GM12891 (cell line): ENCODE results near the gene CRKL.
"Not testable (repeated sequence)": the region's sequence is repeated elsewhere in the genome, so short reads cannot be mapped to it uniquely, and the experiment has no call there.

Experiments
- DNase-seq: peaks from one replicate; pipeline ENCODE4 v3.0.0; 2011; ENCODE audit warnings: low spot score; ENCODE audit not compliant: insufficient read length
- FAIRE-seq: peaks from 2 replicates; lab custom pipeline; 2011; peaks lifted over from hg19 to GRCh38; lab: Jason Lieb, UNC
- PAX5 ChIP-seq: IDR thresholded peaks from 2 replicates; pipeline ENCODE4 v1.6.1; 2011; ENCODE audit warnings: low read length, moderate library complexity, mild to moderate bottlenecking; ENCODE audit not compliant: insufficient read depth, severe bottlenecking
- POLR2A ChIP-seq: IDR thresholded peaks from 2 replicates; pipeline ENCODE4 v1.6.1; 2011; ENCODE audit warnings: low read depth, low read length, control low read depth
- POLR2AphosphoS5 ChIP-seq: IDR thresholded peaks from 2 replicates; pipeline ENCODE4 v1.6.1; 2011; ENCODE audit warnings: low read depth, low read length, control low read depth
- POU2F2 ChIP-seq: IDR thresholded peaks from 2 replicates; pipeline ENCODE4 v1.6.1; 2011; ENCODE audit warnings: low read depth, mild to moderate bottlenecking, control low read depth, low read length, moderate library complexity
- SPI1 ChIP-seq: IDR thresholded peaks from 2 replicates; pipeline ENCODE4 v1.6.1; 2011; ENCODE audit warnings: low read depth, low read length, control low read depth
- TAF1 ChIP-seq: IDR thresholded peaks from 2 replicates; pipeline ENCODE4 v1.6.1; 2011; ENCODE audit warnings: low read depth, low read length, control low read depth

The CRKL gene

GRCh38 chr22:20931126-20931654 is 14.0 kb downstream of the CRKL start:
- no peak for DNase-seq
- FAIRE-seq = no peak
- TF ChIP-seq POLR2A = no peak
- no peak for TF ChIP-seq POLR2AphosphoS5
- no peak for TF ChIP-seq SPI1
- no peak for TF ChIP-seq PAX5
- no peak for TF ChIP-seq TAF1
- no peak for TF ChIP-seq POU2F2

DNA sequence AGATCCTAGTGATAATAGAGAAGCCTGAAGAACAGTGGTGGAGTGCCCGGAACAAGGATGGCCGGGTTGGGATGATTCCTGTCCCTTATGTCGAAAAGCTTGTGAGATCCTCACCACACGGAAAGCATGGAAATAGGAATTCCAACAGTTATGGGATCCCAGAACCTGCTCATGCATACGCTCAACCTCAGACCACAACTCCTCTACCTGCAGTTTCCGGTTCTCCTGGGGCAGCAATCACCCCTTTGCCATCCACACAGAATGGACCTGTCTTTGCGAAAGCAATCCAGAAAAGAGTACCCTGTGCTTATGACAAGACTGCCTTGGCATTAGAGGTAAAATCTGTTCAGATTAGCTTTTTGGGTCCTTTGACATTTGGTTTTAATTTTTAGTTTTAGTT is 16.7 kb downstream of the CRKL start:
- no peak for DNase-seq
- TF ChIP-seq TAF1 (no peak), POLR2A (no peak), SPI1 (no peak), PAX5 (no peak), POU2F2 (no peak), POLR2AphosphoS5 (no peak)
- FAIRE-seq = no peak

DNA sequence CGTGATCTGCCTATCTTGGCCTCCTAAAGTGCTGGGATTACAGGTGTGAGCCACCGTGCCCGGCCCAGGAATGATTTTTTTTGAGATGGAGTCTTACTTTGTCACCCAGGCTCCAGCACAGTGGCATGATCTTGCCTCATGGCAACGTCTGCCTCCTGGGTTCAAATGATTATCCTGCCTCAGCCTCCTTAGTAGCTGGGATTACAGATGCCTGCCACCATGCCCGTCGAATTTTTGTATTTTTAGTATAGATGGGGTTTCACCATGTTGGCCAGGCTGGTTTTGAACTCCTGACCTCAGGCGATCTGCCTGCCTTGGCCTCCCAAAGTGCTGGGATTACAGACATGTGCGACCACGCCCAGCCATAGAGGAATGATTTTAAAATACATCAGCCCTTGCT is 17.8 kb downstream of the CRKL start:
- DNase-seq, FAIRE-seq: not testable (repeated sequence)

DNA sequence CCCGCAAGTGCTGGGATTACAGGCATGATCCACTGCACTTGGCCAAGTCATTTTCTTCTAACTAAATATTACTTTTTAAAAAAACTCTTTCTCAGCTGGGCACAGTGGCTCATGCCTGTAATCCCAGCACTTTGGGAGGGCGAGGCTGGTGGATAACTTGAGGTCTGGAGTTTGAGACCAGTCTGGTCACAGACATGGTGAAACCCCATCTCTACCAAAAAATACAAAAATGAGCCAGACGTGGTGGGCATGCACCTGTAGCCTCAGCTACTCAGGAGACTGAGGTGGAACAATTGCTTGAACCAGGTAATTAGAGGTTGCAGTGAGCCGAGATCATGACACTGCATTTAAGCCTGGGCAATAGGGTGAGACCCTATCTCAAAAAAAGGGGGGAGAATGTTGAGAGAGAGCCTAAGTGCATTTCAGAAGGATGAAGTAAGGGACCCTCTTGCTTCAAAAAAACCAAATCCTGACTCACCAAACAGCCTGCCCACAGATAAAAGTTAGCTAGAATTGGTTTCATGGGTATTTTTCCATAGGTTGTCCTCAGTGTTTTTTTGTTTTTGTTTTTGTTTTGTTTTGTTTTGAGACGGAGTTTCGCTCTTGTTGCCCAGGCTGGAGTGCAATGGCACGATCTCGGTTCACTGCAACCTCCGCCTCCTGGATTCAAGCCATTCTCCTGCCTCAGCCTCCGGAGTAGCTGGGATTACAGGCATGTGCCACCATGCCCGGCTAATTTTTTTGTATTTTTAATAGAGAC is 18.8 kb downstream of the CRKL start:
- not testable (repeated sequence) for FAIRE-seq, DNase-seq

- DNase-seq (no peak), FAIRE-seq (peak; percentile 26)
- no peak for TF ChIP-seq SPI1
Observed at GRCh38 chr22:20937031-20937793, 20.0 kb downstream of the CRKL start.

DNA sequence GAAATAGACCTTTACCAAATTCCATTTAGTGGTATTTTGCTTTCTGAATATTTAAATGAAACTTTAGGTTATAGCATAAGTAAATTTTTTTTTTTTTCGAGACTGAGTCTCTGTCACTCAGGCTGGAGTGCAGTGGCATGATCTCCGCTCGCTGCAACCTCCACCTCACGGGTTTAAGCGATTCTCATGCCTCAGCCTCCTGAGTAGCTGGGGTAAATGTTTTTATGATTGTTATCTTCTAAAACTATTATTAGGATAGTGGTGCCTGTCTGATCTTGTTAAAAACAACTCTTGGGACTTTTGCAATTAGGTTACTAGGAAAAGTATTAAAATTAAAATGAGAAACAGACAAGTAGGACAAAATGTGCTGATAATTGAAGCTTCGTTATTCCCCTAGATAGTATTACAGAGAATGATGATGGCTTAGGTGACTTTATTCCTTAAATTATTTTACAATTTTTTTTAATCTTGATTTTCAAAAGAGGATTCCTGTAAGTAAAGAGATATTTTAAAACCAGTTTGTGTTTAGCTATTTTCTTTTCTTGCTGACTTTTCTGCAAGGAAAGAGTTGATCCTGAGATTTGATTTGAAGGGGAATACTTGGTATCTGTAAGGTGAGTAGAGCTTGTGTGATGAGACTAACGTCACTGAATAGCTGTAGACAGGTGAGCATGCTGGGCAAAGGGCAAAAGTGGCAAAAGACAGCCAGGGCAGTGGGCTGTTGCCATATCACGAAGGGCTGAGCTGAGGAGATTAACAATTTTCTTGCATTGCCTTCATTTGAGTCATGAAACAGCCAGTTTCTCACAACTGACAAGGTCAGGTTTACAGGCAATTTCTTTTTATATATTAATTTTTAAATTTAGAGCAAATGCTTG is 20.8 kb downstream of the CRKL start:
- no peak for DNase-seq
- no peak for TF ChIP-seq POLR2A
- TF ChIP-seq PAX5 = no peak
- no peak for TF ChIP-seq POU2F2
- FAIRE-seq = no peak

DNA sequence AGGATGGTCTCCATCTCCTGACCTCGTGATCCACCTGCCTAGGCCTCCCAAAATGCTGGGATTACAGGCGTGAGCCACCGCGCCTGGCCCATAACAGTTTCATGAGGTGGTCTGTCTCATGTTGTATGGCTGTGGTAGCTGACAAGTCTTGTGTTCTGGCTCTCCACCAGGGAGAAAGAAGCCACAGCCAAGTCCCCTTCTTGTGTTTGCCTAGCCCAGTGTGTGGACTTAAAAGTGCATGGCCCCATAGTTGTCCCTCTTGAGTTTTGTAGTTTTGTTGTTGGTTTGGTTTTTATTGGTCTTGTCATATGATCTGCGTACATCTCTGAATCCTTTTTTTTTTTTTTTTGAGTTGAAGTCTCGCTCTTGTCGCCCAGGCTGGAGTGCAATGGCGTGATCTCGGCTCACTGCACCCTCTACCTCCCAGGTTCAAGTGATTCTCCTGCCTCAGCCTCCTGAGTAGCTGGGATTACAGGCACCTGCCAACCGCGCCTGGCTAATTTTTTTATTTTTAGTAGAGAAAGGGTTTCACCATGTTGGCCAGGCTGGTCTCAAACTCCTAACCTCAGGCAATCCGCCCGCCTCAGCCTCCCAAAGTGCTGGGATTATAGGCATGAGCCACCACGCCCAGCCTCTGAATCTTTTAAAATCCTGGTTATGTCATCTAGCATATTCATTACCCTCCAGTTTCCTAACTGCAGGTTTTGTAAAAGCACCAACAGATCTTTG is 22.4 kb downstream of the CRKL start:
- DNase-seq, FAIRE-seq: not testable (repeated sequence)

DNA sequence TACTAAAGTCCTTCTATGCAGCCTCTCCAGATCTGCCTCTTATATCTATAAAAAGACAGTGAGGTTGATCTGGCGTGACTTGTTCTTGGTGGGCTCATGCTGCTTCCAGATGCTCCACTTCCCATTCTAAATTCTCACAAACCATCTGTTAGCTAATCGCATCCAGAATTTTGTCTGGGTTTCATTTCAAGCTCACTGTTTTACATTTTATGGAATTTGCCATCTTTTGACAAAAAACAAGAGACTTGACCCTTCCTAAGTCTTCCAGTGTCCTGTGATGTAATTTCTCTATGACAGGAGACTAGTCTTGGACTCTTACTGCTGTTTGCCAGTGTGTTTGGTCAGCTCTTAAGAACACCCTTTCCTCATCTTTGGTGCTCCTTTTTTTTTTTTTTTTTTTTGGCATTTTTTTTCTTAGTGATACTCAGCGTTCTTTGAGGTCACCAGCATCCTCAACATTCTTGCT is 23.0 kb downstream of the CRKL start:
- TF ChIP-seq POLR2A (no peak), TAF1 (no peak), SPI1 (no peak), POU2F2 (no peak), PAX5 (no peak), POLR2AphosphoS5 (no peak)
- FAIRE-seq = no peak
- no peak for DNase-seq

DNA sequence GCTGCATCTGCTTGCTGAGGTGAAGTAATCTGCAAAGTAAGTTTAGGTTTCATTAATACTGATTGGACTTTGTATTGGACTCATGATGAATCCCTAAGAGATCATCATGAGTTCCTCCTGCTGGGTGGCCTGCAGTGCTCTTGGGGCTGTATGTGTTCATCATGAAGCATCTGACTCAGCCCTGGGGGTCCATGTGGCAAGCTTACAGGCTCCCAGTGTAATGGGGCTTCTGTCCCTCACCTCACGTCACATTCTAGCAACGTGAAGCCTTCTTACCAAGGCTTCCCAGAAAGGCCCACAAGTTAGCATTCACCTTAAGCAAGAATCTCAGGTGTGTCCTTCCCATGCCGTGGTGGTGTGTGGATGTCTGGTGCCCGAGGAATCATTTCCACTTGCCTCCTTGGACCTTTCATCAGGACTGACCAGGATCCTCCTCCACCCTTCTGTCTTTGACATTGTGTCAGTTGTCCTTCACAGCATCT is 23.7 kb downstream of the CRKL start:
- FAIRE-seq (no peak), DNase-seq (no peak)
- TF ChIP-seq POLR2A = no peak
- no peak for TF ChIP-seq POLR2AphosphoS5
- TF ChIP-seq POU2F2 = no peak
- no peak for TF ChIP-seq TAF1
- TF ChIP-seq SPI1 = no peak
- TF ChIP-seq PAX5 = no peak

GRCh38 chr22:20942203-20942902 is 25.1 kb downstream of the CRKL start:
- DNase-seq, FAIRE-seq: not testable (repeated sequence)
